Measurements from ENCODE around the gene IL18R1. TPM values are rescaled to one million over a fixed set of nuclear protein-coding genes. Genes with fewer than 3 reads are reported as not detected.

IL18R1 gene
- total RNA-seq, 4 donors from 2014 or later = 1.6 to 3.6 (median 2.6) TPM

- TF ChIP-seq POLR2A (IDR thresholded peaks at IDR 0.05) = no peak
- no peak for TF ChIP-seq CTCF (IDR thresholded peaks at IDR 0.05)
- 48 to 60% methylated on average over 3 of the region's 3 CpGs for WGBS, 2 donors
- DNase-seq (ENCODE audit: low spot score in 2 of 2) = no peak
- intact Hi-C loops (cut with DNase I; ENCODE audit: low total_unique reads) = no loop called here
- H3K4me3 ChIP-seq (ENCODE audit: low read depth, poor library complexity, severe bottlenecking) = no peak within 1 kb of the TSS
Measured at GRCh38 chr2:102422910-102423309, 67.3 kb downstream of the IL18R1 start, which contains the start of gene IL18RAP. Gene IL18RAP (plus strand): TSS chr2:102423160. CDS start chr2:102423278, 118 bp downstream.

- WGBS, 2 donors = 81 to 92% methylated on average over 2 of the region's 2 CpGs
- H3K4me3 ChIP-seq (ENCODE audit: low read depth, poor library complexity, severe bottlenecking) = no peak overlapping the region
- intact Hi-C loops (cut with DNase I; ENCODE audit: low total_unique reads) = no loop called here
- TF ChIP-seq POLR2A (IDR thresholded peaks at IDR 0.05) = no peak
- no peak for TF ChIP-seq CTCF (IDR thresholded peaks at IDR 0.05)
- DNase-seq (ENCODE audit: low spot score in 2 of 2) = no peak
Measured at GRCh38 chr2:102423368-102423767, 67.8 kb downstream of the IL18R1 start.

GRCh38 chr2:102424754-102425153 lies 69.2 kb downstream of the IL18R1 start:
- 52 to 62% methylated on average over 3 of the region's 3 CpGs for WGBS, 2 donors
- DNase-seq (ENCODE audit: low spot score in 2 of 2) = no peak
- H3K4me3 ChIP-seq (ENCODE audit: low read depth, poor library complexity, severe bottlenecking) = no peak overlapping the region
- intact Hi-C loops (cut with DNase I; ENCODE audit: low total_unique reads) = no loop called here
- no peak for TF ChIP-seq POLR2A (IDR thresholded peaks at IDR 0.05)
- no peak for TF ChIP-seq CTCF (IDR thresholded peaks at IDR 0.05)

- DNase-seq (ENCODE audit: low spot score in 2 of 2) = no peak
- TF ChIP-seq POLR2A (IDR thresholded peaks at IDR 0.05) = no peak
- 48 to 55% methylated on average over 5 of the region's 5 CpGs for WGBS, 2 donors
- no peak overlapping the region for H3K4me3 ChIP-seq (ENCODE audit: low read depth, poor library complexity, severe bottlenecking)
- intact Hi-C loops (cut with DNase I; ENCODE audit: low total_unique reads) = no loop called here
Measured at GRCh38 chr2:102425441-102426132, 70.0 kb downstream of the IL18R1 start.

- TF ChIP-seq POLR2A (IDR thresholded peaks at IDR 0.05) (no peak), CTCF (IDR thresholded peaks at IDR 0.05) (no peak)
- H3K4me3 ChIP-seq (ENCODE audit: low read depth, poor library complexity, severe bottlenecking) = no peak overlapping the region
- DNase-seq (ENCODE audit: low spot score in 2 of 2) = no peak
- intact Hi-C loops (cut with DNase I; ENCODE audit: low total_unique reads) = no loop called here
- 52 to 93% methylated on average over 1 of the region's 1 CpG for WGBS, 2 donors
Measured at GRCh38 chr2:102427249-102427648, 71.7 kb downstream of the IL18R1 start.

GRCh38 chr2:102428573-102428972 lies 73.0 kb downstream of the IL18R1 start:
- no peak for DNase-seq (ENCODE audit: low spot score in 2 of 2)
- TF ChIP-seq POLR2A (IDR thresholded peaks at IDR 0.05) = no peak
- TF ChIP-seq CTCF (IDR thresholded peaks at IDR 0.05) = no peak
- intact Hi-C loops (cut with DNase I; ENCODE audit: low total_unique reads) = no loop called here
- H3K4me3 ChIP-seq (ENCODE audit: low read depth, poor library complexity, severe bottlenecking) = no peak overlapping the region
- WGBS, 2 donors = 80 to 81% methylated on average over 2 of the region's 2 CpGs
